HEK293T (cell line): ENCODE data around the gene UGGT2.
A peak's percentile ranks its signal among the peaks of the same experiment; 100 is the strongest.
"Not testable (repeated sequence)": the region's sequence is repeated elsewhere in the genome, so short reads cannot be mapped to it uniquely, and the experiment has no call there.

Experiments
- CTCF ChIA-PET: fragments of 350-600 bp; formaldehyde crosslinking; extraction: SDS; loops from one replicate; lab custom pipeline; 2021; ENCODE audit warnings: antibody characterized with exemption, inconsistent platforms; lab: Yijun Ruan, JAX
- POLR2A ChIA-PET: fragments of 350-600 bp; formaldehyde crosslinking; extraction: SDS; loops from one replicate; lab custom pipeline; 2020; ENCODE audit warnings: antibody characterized with exemption, inconsistent platforms; lab: Yijun Ruan, JAX
- DNase-seq: peaks from one replicate; pipeline ENCODE4 v3.0.0; 2012; ENCODE audit warnings: mixed read lengths; ENCODE audit errors: extremely low spot score
- ARNT ChIP-seq: fragments of 450-650 bp; IDR thresholded peaks from 2 replicates; pipeline ENCODE4 v1.6.1; 2017; ENCODE audit warnings: mild to moderate bottlenecking
- BHLHE40 ChIP-seq: fragments of 450-650 bp; IDR thresholded peaks from 2 replicates; pipeline ENCODE4 v1.6.1; 2016; ENCODE audit warnings: mild to moderate bottlenecking, moderate library complexity, borderline replicate concordance
- CTBP1 ChIP-seq: fragments of 450-650 bp; IDR thresholded peaks from 2 replicates; pipeline ENCODE4 v1.6.1; 2016; ENCODE audit warnings: borderline replicate concordance
- ELF4 ChIP-seq: fragments of 450-650 bp; IDR thresholded peaks from 2 replicates; pipeline ENCODE4 v1.6.1; 2017; ENCODE audit warnings: antibody characterized with exemption
- FOXA1 ChIP-seq: fragments of 450-650 bp; IDR thresholded peaks from 2 replicates; pipeline ENCODE4 v1.6.1; 2016; ENCODE audit warnings: mild to moderate bottlenecking
- FOXK2 ChIP-seq: fragments of 450-650 bp; IDR thresholded peaks from 2 replicates; pipeline ENCODE4 v1.6.1; 2016; ENCODE audit warnings: mild to moderate bottlenecking
- FOXM1 ChIP-seq: fragments of 450-650 bp; IDR thresholded peaks from 2 replicates; pipeline ENCODE4 v1.6.1; 2017; ENCODE audit warnings: mild to moderate bottlenecking, borderline replicate concordance
- HDGF ChIP-seq: fragments of 450-650 bp; IDR thresholded peaks from 2 replicates; pipeline ENCODE4 v1.6.1; 2017; ENCODE audit warnings: antibody characterized with exemption, borderline replicate concordance
- L3MBTL2 ChIP-seq: fragments of 450-650 bp; conservative IDR thresholded peaks from 2 replicates; pipeline ENCODE4 v1.6.1; 2016; ENCODE audit warnings: mild to moderate bottlenecking
- LEF1 ChIP-seq: fragments of 450-650 bp; IDR thresholded peaks from 2 replicates; pipeline ENCODE4 v1.6.1; 2017; ENCODE audit warnings: mild to moderate bottlenecking, borderline replicate concordance
- NFRKB ChIP-seq: fragments of 450-650 bp; IDR thresholded peaks from 2 replicates; pipeline ENCODE4 v1.6.1; 2016; ENCODE audit warnings: mild to moderate bottlenecking, moderate library complexity
- PKNOX1 ChIP-seq: fragments of 450-650 bp; IDR thresholded peaks from 2 replicates; pipeline ENCODE4 v1.6.1; 2016
- SP1 ChIP-seq: fragments of 450-650 bp; IDR thresholded peaks from 2 replicates; pipeline ENCODE4 v1.6.1; 2017
- SUZ12 ChIP-seq: fragments of 450-650 bp; IDR thresholded peaks from 2 replicates; pipeline ENCODE4 v1.6.1; 2016; ENCODE audit warnings: mild to moderate bottlenecking
- TARDBP ChIP-seq: fragments of 450-650 bp; IDR thresholded peaks from 2 replicates; pipeline ENCODE4 v1.6.1; 2016
- ZNF384 ChIP-seq: fragments of 450-650 bp; IDR thresholded peaks from 2 replicates; pipeline ENCODE4 v1.6.1; 2016

UGGT2 gene

GRCh38 chr13:95858286-95859075, 194.7 kb downstream of the UGGT2 start:
- DNase-seq = no peak
- CTCF ChIA-PET = no interaction called here
- TF ChIP-seq SUZ12 = no peak
- TF ChIP-seq FOXK2 = no peak
- TF ChIP-seq FOXA1 = no peak
- no peak for TF ChIP-seq L3MBTL2
- TF ChIP-seq LEF1 = no peak
- TF ChIP-seq FOXM1 = no peak
- no peak for TF ChIP-seq NFRKB
- no peak for TF ChIP-seq HDGF
- no peak for TF ChIP-seq BHLHE40
- TF ChIP-seq PKNOX1 = no peak
- TF ChIP-seq ELF4 = no peak
- TF ChIP-seq ZNF384 = no peak
- TF ChIP-seq ARNT = no peak
- POLR2A ChIA-PET = no interaction called here

GRCh38 chr13:95845656-95846055, 207.5 kb downstream of the UGGT2 start:
- CTCF ChIA-PET = interaction anchor here (0.6 kb wide), 1 partner anchor 37 kb away, joined by 4 read pairs; no protein-coding TSS in a partner anchor
- POLR2A ChIA-PET, DNase-seq: not testable (repeated sequence)

- ChIA-PET POLR2A (no interaction called here), CTCF (no interaction called here)
- no peak for DNase-seq
- no peak for TF ChIP-seq SP1
- TF ChIP-seq BHLHE40 = no peak
- TF ChIP-seq SUZ12 = no peak
- TF ChIP-seq FOXK2 = no peak
- no peak for TF ChIP-seq ZNF384
- no peak for TF ChIP-seq ELF4
Observed at GRCh38 chr13:95842898-95843297, 210.3 kb downstream of the UGGT2 start.

- DNase-seq = no peak
- ChIA-PET POLR2A (no interaction called here), CTCF (no interaction called here)
- TF ChIP-seq TARDBP (no peak), CTBP1 (no peak), ELF4 (no peak), HDGF (no peak), L3MBTL2 (no peak), FOXK2 (no peak), NFRKB (no peak), ZNF384 (no peak), PKNOX1 (no peak), FOXA1 (no peak), SUZ12 (no peak), FOXM1 (no peak), BHLHE40 (no peak), LEF1 (no peak)
Observed at GRCh38 chr13:95841894-95842293, 211.3 kb downstream of the UGGT2 start.

GRCh38 chr13:95834134-95834765, 219.0 kb downstream of the UGGT2 start:
- DNase-seq = peak; percentile 73
- TF ChIP-seq SP1 (no peak), FOXM1 (no peak), NFRKB (no peak), SUZ12 (no peak), BHLHE40 (no peak), L3MBTL2 (no peak), LEF1 (no peak), ELF4 (no peak), CTBP1 (no peak), HDGF (no peak), FOXK2 (no peak), TARDBP (no peak), ARNT (no peak), ZNF384 (no peak), FOXA1 (no peak), PKNOX1 (no peak)
- POLR2A ChIA-PET = interaction anchor here (1.0 kb wide), 1 partner anchor 158 kb away, joined by 3 read pairs; the partner anchor contains the start of gene DNAJC3

GRCh38 chr13:95833719-95834118, 219.5 kb downstream of the UGGT2 start:
- DNase-seq = no peak
- POLR2A ChIA-PET = interaction anchor here (1.0 kb wide), 1 partner anchor 157 kb away, joined by 3 read pairs; the partner anchor contains the start of gene DNAJC3
- TF ChIP-seq ZNF384 = no peak
- no peak for TF ChIP-seq BHLHE40
- CTCF ChIA-PET = interaction anchor here (0.6 to 3.5 kb wide), 7 partner anchors 8 to 1047 kb away, joined by 3 to 30 read pairs (median 3); no protein-coding TSS in a partner anchor

More at GRCh38 chr13:95834134-95834765, 219.0 kb downstream of the UGGT2 start:
- CTCF ChIA-PET = interaction anchor here (0.6 to 3.5 kb wide), 7 partner anchors 9 to 1046 kb away, joined by 3 to 30 read pairs (median 3); no protein-coding TSS in a partner anchor
